NCI-H1417 (cell line): ENCODE data around the gene LCN15.
"Not testable (repeated sequence)": the region's sequence is repeated elsewhere in the genome, so short reads cannot be mapped to it uniquely, and the experiment has no call there.

ENCODE experiments used
- DNase-seq, 3 experiments: peaks; one replicate each; lab custom pipeline; 2025; lab: John Stamatoyannopoulos, UW

Gene LCN15, protein sequence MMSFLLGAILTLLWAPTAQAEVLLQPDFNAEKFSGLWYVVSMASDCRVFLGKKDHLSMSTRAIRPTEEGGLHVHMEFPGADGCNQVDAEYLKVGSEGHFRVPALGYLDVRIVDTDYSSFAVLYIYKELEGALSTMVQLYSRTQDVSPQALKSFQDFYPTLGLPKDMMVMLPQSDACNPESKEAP

DNA sequence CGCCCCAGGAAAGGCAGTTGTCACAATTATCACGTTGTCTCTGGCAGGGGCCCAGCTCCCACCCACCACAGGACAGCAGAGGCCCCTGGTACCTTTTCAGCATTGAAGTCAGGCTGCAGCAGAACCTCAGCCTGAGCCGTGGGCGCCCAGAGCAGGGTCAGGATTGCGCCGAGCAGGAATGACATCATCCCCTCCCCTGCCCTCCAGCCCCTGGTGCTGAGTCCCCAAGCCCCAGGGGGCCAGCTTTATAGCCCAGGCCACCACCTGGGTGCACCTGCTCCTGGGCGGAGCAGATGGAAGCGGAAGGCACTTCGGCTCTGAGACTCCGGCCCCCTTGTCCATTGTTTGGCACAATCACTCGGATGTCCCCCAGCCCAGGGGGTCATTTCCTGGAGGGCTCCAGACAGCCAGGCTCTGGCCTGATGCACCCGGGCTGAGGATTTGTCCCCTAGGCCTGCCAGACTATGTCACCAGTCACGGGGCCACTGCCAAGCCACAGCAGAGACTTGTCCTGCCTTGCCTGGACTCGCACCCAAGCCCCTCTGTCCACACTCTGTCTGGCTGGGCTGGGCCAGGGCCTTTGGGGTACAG, at the start of gene LCN15:
Gene LCN15, minus strand, starts transcription at position 218 of the 591 bp plus-strand sequence. Its CDS starts 30 bp downstream, at position 188.
- peak in 2 of 3 experiments; percentile 91 to 96 for DNase-seq

DNA sequence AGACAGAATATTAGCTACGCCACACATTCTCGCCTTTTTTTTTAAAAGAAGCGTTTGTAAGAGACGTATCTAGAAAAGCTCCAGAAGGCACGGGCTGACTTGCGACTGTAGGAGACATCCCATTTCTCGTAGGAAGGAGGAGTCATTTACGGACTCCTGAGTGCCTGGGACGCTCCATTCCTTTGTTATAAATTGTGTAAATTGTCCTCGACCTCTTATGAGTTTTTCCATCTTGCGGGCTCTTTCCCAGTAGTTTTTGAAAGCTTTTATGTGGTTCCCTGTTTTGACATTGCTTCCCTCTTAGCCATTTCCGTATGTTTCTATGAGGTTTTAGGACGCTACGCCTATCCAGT, 44.5 kb upstream of the LCN15 start:
- no peak for DNase-seq

DNA sequence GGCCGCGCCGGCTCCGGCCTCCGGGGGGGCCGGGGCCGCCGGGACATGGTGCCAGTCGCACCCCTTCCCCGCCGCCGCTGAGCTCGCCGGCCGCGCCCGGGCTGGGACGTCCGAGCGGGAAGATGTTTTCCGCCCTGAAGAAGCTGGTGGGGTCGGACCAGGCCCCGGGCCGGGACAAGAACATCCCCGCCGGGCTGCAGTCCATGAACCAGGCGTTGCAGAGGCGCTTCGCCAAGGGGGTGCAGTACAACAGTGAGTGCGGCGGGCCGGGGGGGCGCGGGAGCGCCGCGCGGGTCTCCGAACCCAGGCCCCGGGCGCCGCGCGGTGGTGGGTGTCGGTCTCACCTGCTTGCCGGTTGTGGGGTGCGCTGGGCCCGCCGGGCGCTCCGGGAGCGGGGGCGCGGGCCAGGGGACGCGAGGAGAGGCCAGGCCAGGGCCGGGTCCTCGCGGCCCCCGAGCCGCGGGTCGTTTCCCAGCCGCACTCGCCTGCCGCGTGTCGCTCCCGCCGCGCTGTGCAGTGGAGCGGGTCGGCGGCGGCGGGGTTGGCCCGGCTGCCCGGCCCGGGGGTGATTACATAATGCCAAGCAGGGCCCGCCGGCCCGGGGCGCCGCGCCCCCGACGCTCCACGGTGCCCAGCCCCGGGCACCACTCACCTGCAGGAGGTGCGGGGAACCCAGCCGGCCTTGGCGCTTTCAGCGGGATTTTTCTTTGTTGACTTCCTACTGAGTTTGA, 43.9 kb upstream of the LCN15 start:
- DNase-seq: peak; percentile 10 to 65 (median 59)

DNA sequence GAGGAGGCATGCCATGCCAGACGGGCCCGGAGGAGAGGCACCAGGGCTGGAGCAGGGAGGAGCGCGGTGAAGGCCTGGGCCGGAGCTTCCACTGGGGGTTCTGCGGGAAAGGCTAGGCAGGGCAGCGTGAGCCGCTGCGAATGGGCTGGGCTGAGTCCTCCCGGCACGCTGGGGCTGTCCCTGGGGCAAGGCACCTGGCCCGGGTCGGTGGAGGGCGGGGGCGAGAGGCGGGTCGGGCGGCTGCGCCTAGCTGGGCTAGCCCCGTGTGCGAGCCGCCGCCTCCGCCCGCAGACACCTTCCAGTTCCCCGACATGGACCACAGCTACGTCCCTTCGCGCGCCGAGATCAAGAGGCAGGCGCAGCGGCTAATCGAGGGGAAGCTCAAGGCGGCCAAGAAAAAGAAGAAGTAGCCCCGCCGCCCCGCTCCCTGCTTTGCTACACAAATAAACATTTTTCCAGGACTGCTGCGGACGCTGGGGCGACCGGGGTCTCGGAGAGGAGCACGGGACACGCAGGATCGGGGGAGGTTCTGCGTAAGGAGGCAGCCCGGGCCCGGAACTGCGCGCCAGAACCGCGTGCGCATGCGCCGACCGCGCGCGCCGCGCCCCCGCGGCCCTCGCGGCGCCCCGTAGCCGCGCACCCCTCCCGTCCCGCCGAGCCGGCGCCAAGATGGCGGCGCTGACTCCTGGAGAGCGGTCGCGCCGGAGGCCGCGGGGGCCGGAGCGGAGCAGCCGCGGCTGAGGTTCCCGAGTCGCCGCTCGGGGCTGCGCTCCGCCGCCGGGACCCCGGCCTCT, 43.2 kb upstream of the LCN15 start, which contains the start of gene RABL6:
Gene RABL6, plus strand, starts transcription at position 668 of the 794 bp plus-strand sequence. CDS start 249 bp downstream, outside the sequence.
- DNase-seq: peak; percentile 81 to 94 (median 93)

DNA sequence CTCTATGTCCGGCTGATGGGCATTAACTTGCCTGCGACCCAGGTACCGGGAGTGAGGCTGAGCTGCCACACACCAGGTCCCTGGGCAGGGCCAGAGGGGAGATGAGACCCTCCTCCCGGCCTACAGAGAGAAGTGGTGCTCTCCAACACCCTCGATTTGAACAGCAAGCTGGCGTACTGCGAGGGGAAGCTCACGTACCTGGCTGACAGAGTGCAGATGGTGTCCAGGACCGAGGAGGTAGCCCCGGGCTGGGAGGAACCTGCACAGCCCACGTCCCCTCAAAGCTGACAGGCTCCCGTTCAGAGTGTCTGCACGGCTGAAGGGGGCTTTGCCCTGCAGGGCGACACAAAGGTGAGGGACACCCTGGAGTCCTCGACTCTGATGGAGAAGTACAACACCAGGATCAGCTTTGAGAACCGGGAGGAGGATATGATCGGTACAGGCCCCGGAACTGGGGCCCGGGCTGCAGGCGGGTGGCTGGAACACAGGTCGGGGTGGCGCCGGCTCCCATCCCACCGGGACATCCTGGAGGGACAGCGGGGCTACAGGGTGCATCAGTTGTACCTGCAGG, 42.4 kb upstream of the LCN15 start:
- DNase-seq: no peak

DNA sequence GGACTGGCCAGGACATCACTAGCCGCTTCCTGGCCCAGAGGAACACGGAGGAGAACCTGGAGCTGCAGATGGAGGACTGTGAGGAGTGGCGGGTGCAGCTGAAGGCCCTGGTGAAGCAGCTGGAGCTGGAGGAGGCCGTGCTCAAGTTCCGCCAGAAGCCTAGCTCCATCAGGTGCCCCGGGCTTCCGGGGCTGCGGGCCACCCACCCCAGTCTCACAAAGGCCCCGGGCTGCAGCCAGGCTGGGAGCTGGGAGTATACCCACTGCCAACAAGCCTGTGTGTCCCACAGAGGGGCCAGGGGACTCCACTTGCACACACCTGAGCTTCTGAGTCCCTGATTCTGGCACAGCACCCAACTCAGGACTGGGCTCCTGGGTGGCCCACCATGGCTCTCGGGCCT, 41.7 kb upstream of the LCN15 start:
- DNase-seq: no peak

DNA sequence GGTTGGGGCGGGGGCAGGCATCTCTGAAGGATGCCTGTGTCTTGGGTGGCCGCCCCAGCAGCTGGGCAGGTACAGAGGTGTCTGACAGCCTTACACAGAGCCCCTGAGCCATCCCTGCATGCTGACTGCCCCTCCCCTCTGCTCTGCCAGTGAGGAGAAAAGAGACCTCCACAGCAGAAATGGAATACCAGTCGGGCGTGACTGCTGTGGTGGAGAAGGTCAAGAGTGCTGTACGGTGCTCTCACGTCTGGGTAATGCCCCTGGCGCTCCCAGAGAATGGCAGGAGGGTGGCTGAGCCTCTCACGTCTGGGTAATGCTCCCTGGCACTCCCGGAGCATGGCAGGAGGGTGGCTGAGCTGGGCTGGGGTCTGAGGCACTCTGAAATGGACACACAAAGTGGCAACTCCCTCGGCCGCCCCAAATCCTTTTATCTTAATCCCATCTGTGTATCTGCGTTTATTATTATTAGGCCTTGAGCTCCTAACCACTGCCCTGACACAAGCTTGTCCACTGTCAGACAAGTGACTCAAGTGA, 41.0 kb upstream of the LCN15 start:
- peak in 1 of 3 experiments; percentile 15 for DNase-seq

DNA sequence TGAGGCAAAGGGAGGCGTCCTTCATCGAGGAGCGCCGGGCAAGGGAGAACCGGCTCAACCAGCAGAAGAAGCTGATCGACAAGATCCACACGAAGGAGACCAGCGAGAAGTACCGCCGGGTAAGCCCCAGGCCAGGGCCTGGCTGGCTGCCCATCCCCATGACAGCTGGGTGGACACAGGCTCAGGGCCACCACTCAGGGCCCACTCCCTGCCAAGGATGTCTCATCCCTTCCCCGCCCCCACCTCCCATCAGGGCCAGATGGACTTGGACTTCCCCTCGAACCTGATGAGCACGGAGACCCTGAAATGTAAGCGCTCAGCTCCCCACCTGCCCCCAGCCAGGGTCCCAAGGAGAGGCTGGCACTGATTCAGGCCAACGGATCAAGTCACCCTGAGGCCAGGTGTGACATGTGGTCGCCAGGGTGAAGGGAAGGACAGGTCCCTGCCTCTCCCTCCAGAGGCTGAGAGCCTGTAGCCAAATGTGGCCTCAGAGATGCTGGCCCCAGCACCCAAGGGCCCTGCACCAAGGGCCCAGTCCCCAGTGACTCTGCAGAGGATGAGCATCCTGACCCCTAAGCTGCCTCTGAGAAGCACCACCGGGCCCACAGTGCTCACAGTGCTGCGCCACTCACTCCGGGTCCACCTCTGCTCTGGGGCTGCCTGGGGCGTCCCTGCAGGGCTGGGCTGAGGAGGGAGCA, 40.3 kb upstream of the LCN15 start:
- DNase-seq: no peak

DNA sequence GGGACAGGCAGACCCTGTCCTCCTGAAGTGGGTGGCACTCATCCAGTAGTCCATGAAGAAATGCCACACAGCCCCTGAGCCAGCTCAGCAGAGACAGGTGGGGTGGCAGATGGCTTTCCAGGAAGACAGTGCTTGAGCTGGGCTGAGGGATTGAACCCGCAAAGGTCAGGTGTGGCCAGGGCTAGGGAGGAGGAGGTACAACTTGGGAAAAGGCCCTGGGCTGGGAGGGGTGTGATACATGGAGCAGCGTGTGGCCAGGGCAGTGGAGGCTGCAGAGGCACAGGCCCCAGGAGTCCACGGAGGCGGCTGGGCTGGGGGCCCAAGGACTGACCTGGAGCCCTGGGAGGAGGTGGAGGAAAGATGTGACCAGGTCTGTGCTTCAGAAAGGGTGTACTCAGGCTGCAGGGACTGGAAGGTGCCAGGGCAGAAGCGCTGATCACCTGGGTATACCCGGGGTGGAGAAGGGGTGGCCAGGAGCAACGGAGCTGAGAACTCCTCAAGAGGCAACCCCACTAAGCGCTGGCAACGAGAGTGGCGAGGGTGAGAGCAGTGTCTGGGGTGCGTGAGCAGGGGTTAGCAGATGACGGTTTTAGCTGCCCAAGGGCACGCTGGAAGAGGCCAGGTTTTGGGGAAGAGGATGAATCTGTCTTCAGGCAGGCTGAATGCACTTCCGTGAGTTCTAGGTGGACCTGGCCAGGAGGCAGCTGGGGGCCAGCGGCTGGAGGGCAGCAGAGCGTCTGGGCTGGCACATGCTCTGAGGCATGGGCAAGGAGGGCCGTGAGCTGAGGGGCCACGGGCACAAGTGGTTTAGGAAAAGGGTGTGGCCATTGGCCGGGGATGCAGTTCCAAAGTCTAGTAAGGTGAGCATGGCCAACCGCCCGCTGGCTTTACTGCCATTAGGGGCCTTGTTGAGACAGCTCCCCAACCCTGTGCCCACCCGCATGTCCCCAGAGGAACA, 39.5 kb upstream of the LCN15 start:
- DNase-seq: no peak

DNA sequence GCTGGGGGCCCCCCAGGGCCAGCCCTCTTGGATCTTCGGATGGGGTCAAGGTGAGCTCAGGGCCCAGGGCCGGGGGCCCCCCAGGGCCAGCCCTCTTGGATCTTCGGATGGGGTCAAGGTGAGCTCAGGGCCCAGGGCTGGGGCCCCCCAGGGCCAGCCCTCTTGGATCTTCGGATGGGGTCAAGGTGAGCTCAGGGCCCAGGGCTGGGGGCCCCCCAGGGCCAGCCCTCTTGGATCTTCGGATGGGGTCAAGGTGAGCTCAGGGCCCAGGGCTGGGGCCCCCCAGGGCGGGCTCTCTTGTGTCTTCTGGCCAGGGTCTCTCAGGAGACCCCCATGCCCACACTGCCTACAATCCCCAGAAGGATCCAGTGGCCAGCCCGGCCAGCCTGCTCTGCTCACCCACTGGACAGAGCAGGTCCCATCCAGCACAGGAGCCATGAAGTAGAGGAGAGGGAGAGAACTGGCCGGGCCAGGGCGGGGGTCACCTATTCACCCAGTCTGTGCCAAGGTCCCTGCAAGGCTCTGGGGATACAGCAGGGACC, 38.8 kb upstream of the LCN15 start:
- DNase-seq: not testable (repeated sequence)

DNA sequence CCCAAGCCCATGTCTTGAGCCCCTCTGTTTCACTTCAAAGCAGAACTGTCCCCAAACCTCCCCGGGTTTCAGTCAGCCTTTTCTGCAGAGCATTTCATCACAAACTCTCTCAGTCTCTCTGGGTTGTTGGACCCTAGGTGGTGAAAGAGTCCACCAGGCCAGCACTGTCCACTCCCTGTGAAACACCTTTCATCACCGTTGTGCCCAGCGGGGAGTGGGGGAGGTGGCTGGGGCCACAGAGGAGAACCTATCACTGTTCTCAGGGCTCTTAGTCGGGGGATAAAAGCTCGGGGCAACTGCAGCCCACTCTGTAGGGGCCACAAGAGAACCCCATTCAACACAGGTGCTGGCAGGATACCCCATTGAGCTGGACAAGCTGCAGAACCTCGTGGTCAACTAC, 38.0 kb upstream of the LCN15 start:
- no peak for DNase-seq

DNA sequence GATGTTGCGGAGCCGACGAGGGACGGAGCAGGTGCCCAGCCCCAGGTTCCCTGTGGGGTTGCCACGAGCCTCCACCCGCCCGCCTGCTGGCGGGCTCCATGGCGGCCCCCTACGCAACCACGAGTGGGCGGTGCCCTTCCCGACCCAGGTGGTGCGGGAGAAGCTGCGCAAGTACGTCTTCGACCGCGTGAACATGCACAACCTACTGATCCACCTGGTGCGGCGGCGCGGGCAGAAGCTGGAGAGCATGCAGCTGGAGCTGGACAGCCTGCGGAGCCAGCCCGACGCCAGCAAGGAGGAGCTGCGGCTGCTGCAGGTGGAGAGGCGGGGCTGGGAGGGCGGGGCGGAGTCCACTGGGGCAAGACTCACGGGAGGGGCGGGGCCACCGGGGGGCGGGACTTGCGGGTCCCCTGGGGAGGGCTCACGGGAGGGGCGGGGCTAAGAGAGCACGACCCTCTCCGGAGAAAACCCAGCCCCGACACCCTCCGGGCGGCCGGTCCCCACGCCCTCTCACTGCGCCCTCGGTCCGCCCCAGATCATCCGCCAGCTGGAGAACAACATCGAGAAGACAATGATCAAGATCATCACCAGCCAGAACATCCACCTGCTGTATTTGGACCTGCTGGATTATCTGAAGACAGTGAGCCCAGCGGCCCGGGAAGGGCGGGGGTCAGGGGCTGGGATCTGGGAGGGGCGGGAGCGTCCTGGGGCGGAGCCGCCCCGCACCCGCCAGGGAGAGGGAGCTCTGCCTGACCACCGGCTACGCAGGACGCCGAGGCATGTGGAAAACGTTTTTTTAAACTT, 35.7 kb upstream of the LCN15 start:
- DNase-seq: peak; percentile 79 to 97 (median 96)

DNA sequence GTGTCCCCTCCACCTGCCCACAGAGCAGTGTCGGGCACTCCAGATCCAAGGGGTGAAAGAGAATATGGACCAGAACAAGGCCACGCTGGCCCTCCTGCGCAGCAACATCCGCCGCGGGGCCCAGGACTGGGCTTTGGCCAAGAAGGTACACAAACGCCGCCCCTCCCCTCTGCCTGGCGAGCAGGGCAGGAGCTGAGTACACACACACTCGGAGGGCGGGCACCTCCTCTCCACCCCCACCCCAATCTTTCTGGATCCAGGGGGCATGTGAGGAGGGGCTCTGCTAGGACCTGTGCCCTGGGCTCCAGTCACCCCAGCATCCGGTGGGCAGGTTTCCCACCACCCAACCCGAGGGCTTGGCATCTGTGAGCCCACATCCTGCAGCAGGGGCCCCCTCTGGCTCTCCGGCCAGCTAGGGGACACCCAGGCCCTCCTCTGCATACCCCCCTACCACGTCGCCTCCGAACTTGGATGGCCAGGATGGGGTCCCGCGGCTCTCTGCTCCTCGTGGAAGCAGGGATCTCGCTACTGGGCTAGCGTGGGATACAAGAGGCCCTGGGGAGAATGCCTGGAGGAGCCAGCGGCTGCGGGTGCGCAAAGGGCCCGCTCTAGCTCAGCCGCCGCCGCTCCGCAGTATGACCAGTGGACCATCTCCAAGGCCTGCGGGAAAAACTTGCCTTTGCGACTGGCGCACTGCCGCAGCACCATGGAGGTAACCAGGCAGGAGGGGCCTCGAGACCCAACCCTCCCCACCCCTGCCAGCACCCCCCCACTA, 34.9 kb upstream of the LCN15 start:
- peak in 2 of 3 experiments; percentile 82 for DNase-seq

DNA sequence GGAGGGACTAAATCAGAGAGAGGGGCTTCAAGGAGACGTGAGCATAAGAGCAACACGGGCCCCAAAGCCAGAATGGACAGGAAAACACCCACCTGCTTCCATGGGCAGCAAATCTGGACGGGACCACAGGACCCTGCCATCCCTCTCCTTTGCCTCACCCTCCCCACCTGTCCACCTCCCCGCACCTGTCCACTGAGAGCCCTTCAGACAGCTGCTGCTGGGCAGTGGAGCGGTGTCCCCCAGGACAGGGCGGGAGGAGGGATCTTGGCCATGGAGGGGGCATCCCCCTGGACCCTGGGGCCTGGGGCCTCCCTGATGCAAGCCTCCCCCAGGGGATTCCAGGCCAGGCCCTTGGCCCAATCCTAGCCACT, 34.4 kb upstream of the LCN15 start:
- no peak for DNase-seq

DNA sequence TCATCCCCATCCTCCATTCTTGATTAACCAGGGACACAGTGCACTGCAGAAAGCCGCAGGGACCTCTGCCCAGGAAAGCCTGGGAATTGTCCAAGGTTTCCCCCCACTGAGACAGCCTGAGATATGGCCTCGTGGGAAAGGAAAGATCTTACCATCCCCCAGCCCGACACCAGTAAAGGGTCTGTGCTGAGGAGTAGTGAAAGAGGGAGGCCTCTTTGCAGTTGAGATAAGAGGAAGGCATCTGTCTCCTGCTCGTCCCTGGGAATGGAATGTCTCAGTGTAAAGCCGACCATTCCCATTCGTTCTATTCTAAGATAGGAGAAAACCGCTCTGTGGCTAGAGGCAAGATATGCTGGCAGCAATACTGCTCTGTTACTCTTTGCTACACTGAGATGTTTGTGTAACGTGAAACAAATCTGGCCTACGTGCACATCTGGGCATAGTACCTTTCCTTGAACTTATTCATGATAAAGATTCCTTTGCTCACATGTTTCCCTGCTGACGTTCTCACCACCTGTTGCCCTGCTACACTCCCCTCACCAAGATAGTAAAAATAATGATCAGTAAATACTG, 32.5 kb upstream of the LCN15 start:
- DNase-seq: not testable (repeated sequence)

DNA sequence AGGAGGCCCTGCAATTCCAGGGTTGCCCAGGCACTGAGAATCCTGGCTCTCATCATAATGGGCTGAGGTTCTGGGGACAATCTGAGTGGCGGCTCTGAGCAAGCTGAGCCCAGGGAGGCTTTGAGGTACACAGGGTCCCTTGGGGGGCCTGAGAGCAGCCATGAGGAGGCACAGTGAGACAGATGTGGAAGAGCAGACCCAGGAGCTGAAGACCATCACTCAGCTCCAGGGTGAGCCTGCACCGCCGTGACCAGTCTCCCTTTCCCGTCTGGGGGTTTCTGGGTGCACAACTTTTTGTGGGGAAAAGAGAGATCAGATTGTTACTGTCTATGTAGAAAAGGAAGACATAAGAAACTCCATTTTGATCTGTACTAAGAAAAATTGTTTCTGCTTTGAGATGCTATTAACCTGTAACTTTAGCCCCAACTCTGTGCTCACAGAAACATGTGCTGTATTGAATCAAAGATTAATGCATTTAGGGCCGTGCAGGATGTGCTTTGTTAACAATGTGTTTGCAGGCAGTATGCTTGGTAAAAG, 32.0 kb upstream of the LCN15 start, which contains the start of gene CCDC183:
Gene CCDC183, plus strand, starts transcription at position 101 of the 537 bp plus-strand sequence. Its CDS starts 60 bp downstream, at position 161.
- no peak for DNase-seq

DNA sequence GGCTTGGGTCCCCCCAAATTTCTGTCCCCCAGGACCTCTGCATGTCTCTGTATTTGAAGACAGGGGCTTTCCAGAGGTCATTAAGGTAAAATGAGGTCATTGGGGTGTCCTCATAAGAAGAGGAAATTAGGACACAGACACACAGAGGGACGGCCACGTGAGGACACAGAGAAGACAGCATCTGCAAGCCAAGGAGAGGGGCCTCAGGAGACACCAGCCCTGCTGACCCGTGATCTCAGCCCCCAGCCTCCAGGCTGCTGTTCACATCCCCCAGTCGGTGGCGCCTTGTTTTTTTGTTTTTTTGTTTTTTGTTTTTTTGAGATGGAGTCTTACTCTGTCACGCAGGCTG, 30.7 kb upstream of the LCN15 start:
- DNase-seq: no peak
